Liver (tissue), 9 donors: ENCODE measurements around the gene ITGA6. TPM values are rescaled to one million over a fixed set of nuclear protein-coding genes. Genes with fewer than 3 reads are reported as not detected.
"Not testable (repeated sequence)": the region's sequence is repeated elsewhere in the genome, so short reads cannot be mapped to it uniquely, and the experiment has no call there.

Experiments used
- DNase-seq: peaks from one replicate; pipeline ENCODE4 v3.0.0-alpha.2; 2017; ENCODE audit warnings: low spot score
- H3K27ac ChIP-seq, 2 donors: one replicate each; pipeline ENCODE4 v1.7.0; 2013; ENCODE audit warnings: inconsistent platforms in 2 of 2, low read length in 2 of 2, control low read depth in 1 of 2, low read depth in 1 of 2, mild to moderate bottlenecking in 1 of 2
- H3K27me3 ChIP-seq, 4 donors: one replicate each; pipeline versions ENCODE4 v1.6.1 to v1.7.0; 2013; ENCODE audit warnings: low read length in 3 of 4, inconsistent platforms in 1 of 4, mild to moderate bottlenecking in 1 of 4, moderate library complexity in 1 of 4; ENCODE audit not compliant: control insufficient read depth in 4 of 4, insufficient read depth in 4 of 4
- H3K36me3 ChIP-seq, 4 donors: one replicate each; pipeline versions ENCODE4 v1.6.1 to v1.7.0; 2013; ENCODE audit warnings: low read length in 3 of 4, mild to moderate bottlenecking in 3 of 4, low read depth in 1 of 4, moderate library complexity in 1 of 4; ENCODE audit not compliant: control insufficient read depth in 4 of 4, insufficient read depth in 3 of 4
- H3K4me1 ChIP-seq, 4 donors: one replicate each; pipeline versions ENCODE4 v1.6.1 to v1.7.0; 2013; ENCODE audit warnings: low read length in 3 of 4, mild to moderate bottlenecking in 3 of 4, moderate library complexity in 1 of 4; ENCODE audit not compliant: control insufficient read depth in 4 of 4, insufficient read depth in 4 of 4
- H3K4me3 ChIP-seq, 3 donors: one replicate each; pipeline versions ENCODE4 v1.6.1 to v1.7.0; 2013; ENCODE audit warnings: low read length in 3 of 3, control low read depth in 1 of 3, low read depth in 1 of 3, mild to moderate bottlenecking in 1 of 3
- H3K9ac ChIP-seq, 2 donors: one replicate each; pipeline ENCODE4 v1.7.0; 2013; ENCODE audit warnings: low read length in 2 of 2, mild to moderate bottlenecking in 2 of 2, moderate library complexity in 2 of 2, control low read depth in 1 of 2, low read depth in 1 of 2
- H3K9me3 ChIP-seq, 4 donors: one replicate each; pipeline versions ENCODE4 v1.6.1 to v1.7.0; 2013; ENCODE audit warnings: low read length in 3 of 4; ENCODE audit not compliant: control insufficient read depth in 4 of 4
- CTCF ChIP-seq: fragments of 150-350 bp; IDR thresholded peaks from 2 replicates; pipeline ENCODE4 v1.5.1; 2017; ENCODE audit warnings: improper control_type of control experiment, low read depth, low read length; ENCODE audit not compliant: missing input control
- EGR1 ChIP-seq, 2 donors: IDR thresholded peaks; 2 replicates each; pipeline ENCODE4 v1.6.1; 2016 to 2018; ENCODE audit warnings: antibody characterized with exemption in 2 of 2, low read depth in 2 of 2
- FOXA1 ChIP-seq: IDR thresholded peaks from 2 replicates; pipeline ENCODE4 v1.6.1; 2016; ENCODE audit warnings: antibody characterized with exemption
- FOXA2 ChIP-seq: IDR thresholded peaks from 2 replicates; pipeline ENCODE4 v1.6.1; 2016; ENCODE audit warnings: antibody characterized with exemption
- GABPA ChIP-seq, 2 donors: IDR thresholded peaks in 1 of 2; conservative IDR thresholded peaks in 1 of 2; 2 replicates each; pipeline ENCODE4 v1.6.1; 2016; ENCODE audit warnings: antibody characterized with exemption in 2 of 2, mild to moderate bottlenecking in 1 of 2, moderate library complexity in 1 of 2
- HNF4A ChIP-seq, 2 donors: conservative IDR thresholded peaks; 2 replicates each; pipeline ENCODE4 v1.6.1; 2016; ENCODE audit warnings: antibody characterized with exemption in 2 of 2, mild to moderate bottlenecking in 2 of 2
- HNF4G ChIP-seq: IDR thresholded peaks from 2 replicates; pipeline ENCODE4 v1.6.1; 2016; ENCODE audit warnings: antibody characterized with exemption
- JUND ChIP-seq, 2 donors: IDR thresholded peaks; 2 replicates each; pipeline ENCODE4 v1.6.1; 2016; ENCODE audit warnings: antibody characterized with exemption in 2 of 2
- MAX ChIP-seq: IDR thresholded peaks from 2 replicates; pipeline ENCODE4 v1.6.1; 2016; ENCODE audit warnings: antibody characterized with exemption
- NR2F2 ChIP-seq: IDR thresholded peaks from 2 replicates; pipeline ENCODE4 v1.6.1; 2016; ENCODE audit warnings: antibody characterized with exemption
- RAD21 ChIP-seq, 2 donors: IDR thresholded peaks; 2 replicates each; pipeline ENCODE4 v1.6.1; 2016; ENCODE audit warnings: antibody characterized with exemption in 2 of 2, mild to moderate bottlenecking in 2 of 2
- REST ChIP-seq: IDR thresholded peaks from 2 replicates; pipeline ENCODE4 v1.6.1; 2016; ENCODE audit warnings: antibody characterized with exemption, mild to moderate bottlenecking
- RXRA ChIP-seq, 2 donors: IDR thresholded peaks; 2 replicates each; pipeline ENCODE4 v1.6.1; 2017 to 2018; ENCODE audit warnings: antibody characterized with exemption in 2 of 2, mild to moderate bottlenecking in 1 of 2
- SP1 ChIP-seq: IDR thresholded peaks from 2 replicates; pipeline ENCODE4 v1.6.1; 2018; ENCODE audit warnings: antibody characterized with exemption, mild to moderate bottlenecking
- TAF1 ChIP-seq: conservative IDR thresholded peaks from 2 replicates; pipeline ENCODE4 v1.6.1; 2016; ENCODE audit warnings: antibody characterized with exemption, mild to moderate bottlenecking
- YY1 ChIP-seq: IDR thresholded peaks from 2 replicates; pipeline ENCODE4 v1.6.1; 2016; ENCODE audit warnings: antibody characterized with exemption, mild to moderate bottlenecking
- WGBS: extraction: QIAGEN DNeasy Blood & Tissue Kit; methylation state at CpG from one replicate; pipeline ENCODE4 v1.1.7; 2013; 5-methylcytosine and 5-hydroxymethylcytosine counted together
- polyA plus RNA-seq, 2 donors: library from polyadenylated mRNA; stranded (reverse) in 1 of 2; unstranded in 1 of 2; fragments of 200-250 nt in 1 of 2; fragments of >200 nt in 1 of 2; fragmentation: Nextera tagmentation in 1 of 2; extraction: Ambion mirVana in 1 of 2; gene quantifications; one replicate each; pipeline versions ENCODE4 v1.2.1 to v1.2.3, GENCODE V29; 2013 to 2015
- total RNA-seq, 2 donors: library from RNA; depleted of rRNA; stranded (reverse); fragments of >200 nt; gene quantifications; one replicate each; pipeline ENCODE4 v1.2.3, GENCODE V29; 2014
- TF ChIP-seq, protein P1 (sequence below): IDR thresholded peaks from 2 replicates; pipeline ENCODE4 v1.6.1; 2016; ENCODE audit warnings: antibody characterized with exemption
- TF ChIP-seq, protein P2 (sequence below): IDR thresholded peaks from 2 replicates; pipeline ENCODE4 v1.6.1; 2016; ENCODE audit warnings: antibody characterized with exemption
- donor health status: healthy.
- donor health status: healthy.
- donor health status: healthy.
- donor health status: healthy.
- donor health status: healthy.

Gene ITGA6
- total and polyA plus RNA-seq, 4 donors, result 5.8 to 21.6 (median 11.4) TPM

GRCh38 chr2:172549131-172549530, 121.7 kb downstream of the ITGA6 start:
- H3K4me3 ChIP-seq, result no peak overlapping the region
- H3K4me1 ChIP-seq, result no peaks in the 10 kb centered on the region
- H3K9ac ChIP-seq, result no peak overlapping the region
- H3K27me3 ChIP-seq, result no peaks in the 10 kb centered on the region
- DNase-seq, result no peak
- WGBS, result 98% methylated on average over 1 of the region's 1 CpG
- no peak overlapping the region for H3K27ac ChIP-seq
- no peaks in the 10 kb centered on the region for H3K36me3 ChIP-seq
- no peak for TF ChIP-seq NR2F2
- no peak for TF ChIP-seq REST
- no peak for TF ChIP-seq CTCF
- no peak for TF ChIP-seq MAX
- TF ChIP-seq RAD21 (IDR thresholded peaks at IDR 0.05), result no peak
- TF ChIP-seq, protein P1, sequence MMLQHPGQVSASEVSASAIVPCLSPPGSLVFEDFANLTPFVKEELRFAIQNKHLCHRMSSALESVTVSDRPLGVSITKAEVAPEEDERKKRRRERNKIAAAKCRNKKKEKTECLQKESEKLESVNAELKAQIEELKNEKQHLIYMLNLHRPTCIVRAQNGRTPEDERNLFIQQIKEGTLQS, result no peak
- no peak for TF ChIP-seq HNF4A (conservative IDR thresholded peaks at IDR 0.05)
- no peak for TF ChIP-seq EGR1 (IDR thresholded peaks at IDR 0.05; ENCODE audit: low read depth in 2 of 2)
- no peak for TF ChIP-seq FOXA2
- TF ChIP-seq, protein P2, sequence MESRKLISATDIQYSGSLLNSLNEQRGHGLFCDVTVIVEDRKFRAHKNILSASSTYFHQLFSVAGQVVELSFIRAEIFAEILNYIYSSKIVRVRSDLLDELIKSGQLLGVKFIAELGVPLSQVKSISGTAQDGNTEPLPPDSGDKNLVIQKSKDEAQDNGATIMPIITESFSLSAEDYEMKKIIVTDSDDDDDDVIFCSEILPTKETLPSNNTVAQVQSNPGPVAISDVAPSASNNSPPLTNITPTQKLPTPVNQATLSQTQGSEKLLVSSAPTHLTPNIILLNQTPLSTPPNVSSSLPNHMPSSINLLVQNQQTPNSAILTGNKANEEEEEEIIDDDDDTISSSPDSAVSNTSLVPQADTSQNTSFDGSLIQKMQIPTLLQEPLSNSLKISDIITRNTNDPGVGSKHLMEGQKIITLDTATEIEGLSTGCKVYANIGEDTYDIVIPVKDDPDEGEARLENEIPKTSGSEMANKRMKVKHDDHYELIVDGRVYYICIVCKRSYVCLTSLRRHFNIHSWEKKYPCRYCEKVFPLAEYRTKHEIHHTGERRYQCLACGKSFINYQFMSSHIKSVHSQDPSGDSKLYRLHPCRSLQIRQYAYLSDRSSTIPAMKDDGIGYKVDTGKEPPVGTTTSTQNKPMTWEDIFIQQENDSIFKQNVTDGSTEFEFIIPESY, result no peak
- TF ChIP-seq JUND (IDR thresholded peaks at IDR 0.05), result no peak
- TF ChIP-seq RXRA (IDR thresholded peaks at IDR 0.05), result no peak
- TF ChIP-seq HNF4G, result no peak
- TF ChIP-seq YY1, result no peak
- TF ChIP-seq FOXA1, result no peak
- TF ChIP-seq SP1, result no peak
- TF ChIP-seq GABPA (IDR thresholded peaks at IDR 0.05 in 1 of 2, conservative IDR thresholded peaks at IDR 0.05 in 1 of 2), result no peak
- no peak for TF ChIP-seq TAF1
- H3K9me3 ChIP-seq, result no peaks in the 10 kb centered on the region

DNA sequence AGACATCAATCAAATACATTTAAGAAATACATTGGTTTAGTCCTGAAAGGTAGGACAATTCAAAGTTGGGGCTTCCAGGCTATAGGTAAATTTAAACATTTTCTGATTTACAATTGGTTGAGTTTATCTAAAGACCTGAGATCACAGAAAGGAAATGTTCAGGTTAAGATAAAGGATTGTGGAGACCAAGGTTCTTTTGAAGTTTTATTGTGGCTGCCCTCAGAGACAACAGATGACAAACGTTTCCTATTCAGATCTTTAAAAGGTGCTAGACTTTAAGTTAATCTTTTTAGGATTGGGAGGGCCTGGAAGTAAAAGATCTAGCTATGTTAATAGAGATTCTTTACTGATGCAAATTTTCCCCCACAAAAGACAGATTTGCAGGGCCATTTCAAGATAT, 122.4 kb downstream of the ITGA6 start:
- not testable (repeated sequence) for DNase-seq, H3K9me3 ChIP-seq, H3K27ac ChIP-seq, H3K36me3 ChIP-seq, H3K27me3 ChIP-seq, H3K9ac ChIP-seq, H3K4me3 ChIP-seq, H3K4me1 ChIP-seq
- WGBS, result 70% methylated on average over 1 of the region's 1 CpG
